ENCODE measurements around the gene CDS1.

DNA sequence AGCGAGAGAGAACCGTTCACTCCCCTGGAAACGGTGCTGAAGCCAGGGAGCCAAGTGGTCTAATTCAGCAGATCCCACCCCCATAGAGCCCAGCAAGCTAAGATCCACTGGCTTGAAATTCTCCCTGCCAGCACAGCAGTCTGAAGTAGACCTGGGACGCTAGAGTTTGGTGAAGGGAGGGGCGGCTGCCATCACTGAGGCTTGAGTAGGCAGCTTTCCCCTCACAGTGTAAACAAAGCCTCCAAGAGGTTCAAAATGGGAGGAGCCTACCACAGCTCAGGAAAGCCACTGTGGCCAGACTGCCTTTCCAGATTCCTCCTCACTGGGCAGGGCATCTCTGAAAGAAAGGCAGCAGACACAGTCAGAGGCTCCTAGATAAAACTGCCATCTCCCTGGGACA is 37.8 kb upstream of the CDS1 start:
- TF ChIP-seq POLR2AphosphoS5 (IDR thresholded peaks at IDR 0.05; ENCODE audit: low read length), result no peak
- TF ChIP-seq, protein P1, sequence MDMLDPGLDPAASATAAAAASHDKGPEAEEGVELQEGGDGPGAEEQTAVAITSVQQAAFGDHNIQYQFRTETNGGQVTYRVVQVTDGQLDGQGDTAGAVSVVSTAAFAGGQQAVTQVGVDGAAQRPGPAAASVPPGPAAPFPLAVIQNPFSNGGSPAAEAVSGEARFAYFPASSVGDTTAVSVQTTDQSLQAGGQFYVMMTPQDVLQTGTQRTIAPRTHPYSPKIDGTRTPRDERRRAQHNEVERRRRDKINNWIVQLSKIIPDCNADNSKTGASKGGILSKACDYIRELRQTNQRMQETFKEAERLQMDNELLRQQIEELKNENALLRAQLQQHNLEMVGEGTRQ (IDR thresholded peaks at IDR 0.05; ENCODE audit: borderline replicate concordance, low read depth, low read length), result no peak
- no peak for TF ChIP-seq JUNB (IDR thresholded peaks at IDR 0.05)
- TF ChIP-seq, protein P2, sequence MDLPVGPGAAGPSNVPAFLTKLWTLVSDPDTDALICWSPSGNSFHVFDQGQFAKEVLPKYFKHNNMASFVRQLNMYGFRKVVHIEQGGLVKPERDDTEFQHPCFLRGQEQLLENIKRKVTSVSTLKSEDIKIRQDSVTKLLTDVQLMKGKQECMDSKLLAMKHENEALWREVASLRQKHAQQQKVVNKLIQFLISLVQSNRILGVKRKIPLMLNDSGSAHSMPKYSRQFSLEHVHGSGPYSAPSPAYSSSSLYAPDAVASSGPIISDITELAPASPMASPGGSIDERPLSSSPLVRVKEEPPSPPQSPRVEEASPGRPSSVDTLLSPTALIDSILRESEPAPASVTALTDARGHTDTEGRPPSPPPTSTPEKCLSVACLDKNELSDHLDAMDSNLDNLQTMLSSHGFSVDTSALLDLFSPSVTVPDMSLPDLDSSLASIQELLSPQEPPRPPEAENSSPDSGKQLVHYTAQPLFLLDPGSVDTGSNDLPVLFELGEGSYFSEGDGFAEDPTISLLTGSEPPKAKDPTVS (IDR thresholded peaks at IDR 0.05; ENCODE audit: low read depth, low read length), result no peak
- TF ChIP-seq EP300 (IDR thresholded peaks at IDR 0.05; ENCODE audit: borderline replicate concordance in 1 of 2, control insufficient read depth in 1 of 2, low read depth in 2 of 2, low read length in 2 of 2), result no peak
- TF ChIP-seq ZZZ3 (IDR thresholded peaks at IDR 0.05; ENCODE audit: control insufficient read depth, insufficient read length, low read depth), result no peak
- TF ChIP-seq, protein P3, sequence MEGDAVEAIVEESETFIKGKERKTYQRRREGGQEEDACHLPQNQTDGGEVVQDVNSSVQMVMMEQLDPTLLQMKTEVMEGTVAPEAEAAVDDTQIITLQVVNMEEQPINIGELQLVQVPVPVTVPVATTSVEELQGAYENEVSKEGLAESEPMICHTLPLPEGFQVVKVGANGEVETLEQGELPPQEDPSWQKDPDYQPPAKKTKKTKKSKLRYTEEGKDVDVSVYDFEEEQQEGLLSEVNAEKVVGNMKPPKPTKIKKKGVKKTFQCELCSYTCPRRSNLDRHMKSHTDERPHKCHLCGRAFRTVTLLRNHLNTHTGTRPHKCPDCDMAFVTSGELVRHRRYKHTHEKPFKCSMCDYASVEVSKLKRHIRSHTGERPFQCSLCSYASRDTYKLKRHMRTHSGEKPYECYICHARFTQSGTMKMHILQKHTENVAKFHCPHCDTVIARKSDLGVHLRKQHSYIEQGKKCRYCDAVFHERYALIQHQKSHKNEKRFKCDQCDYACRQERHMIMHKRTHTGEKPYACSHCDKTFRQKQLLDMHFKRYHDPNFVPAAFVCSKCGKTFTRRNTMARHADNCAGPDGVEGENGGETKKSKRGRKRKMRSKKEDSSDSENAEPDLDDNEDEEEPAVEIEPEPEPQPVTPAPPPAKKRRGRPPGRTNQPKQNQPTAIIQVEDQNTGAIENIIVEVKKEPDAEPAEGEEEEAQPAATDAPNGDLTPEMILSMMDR (IDR thresholded peaks at IDR 0.05 in 2 of 3, conservative IDR thresholded peaks at IDR 0.05 in 1 of 3; ENCODE audit: control insufficient read depth in 2 of 3, extremely low read depth in 1 of 3, insufficient read depth in 1 of 3, low read depth in 3 of 3, low read length in 3 of 3), result no peak
- no peak for TF ChIP-seq RFX5 (IDR thresholded peaks at IDR 0.05; ENCODE audit: low read depth, low read length)
- no peak for TF ChIP-seq TAF1 (IDR thresholded peaks at IDR 0.05; ENCODE audit: borderline replicate concordance, low read depth, low read length)
- TF ChIP-seq SUZ12 (IDR thresholded peaks at IDR 0.05; ENCODE audit: unreplicated experiment), result no peak
- TF ChIP-seq MXI1 (IDR thresholded peaks at IDR 0.05; ENCODE audit: low read depth, low read length), result no peak
- TF ChIP-seq, protein P4, sequence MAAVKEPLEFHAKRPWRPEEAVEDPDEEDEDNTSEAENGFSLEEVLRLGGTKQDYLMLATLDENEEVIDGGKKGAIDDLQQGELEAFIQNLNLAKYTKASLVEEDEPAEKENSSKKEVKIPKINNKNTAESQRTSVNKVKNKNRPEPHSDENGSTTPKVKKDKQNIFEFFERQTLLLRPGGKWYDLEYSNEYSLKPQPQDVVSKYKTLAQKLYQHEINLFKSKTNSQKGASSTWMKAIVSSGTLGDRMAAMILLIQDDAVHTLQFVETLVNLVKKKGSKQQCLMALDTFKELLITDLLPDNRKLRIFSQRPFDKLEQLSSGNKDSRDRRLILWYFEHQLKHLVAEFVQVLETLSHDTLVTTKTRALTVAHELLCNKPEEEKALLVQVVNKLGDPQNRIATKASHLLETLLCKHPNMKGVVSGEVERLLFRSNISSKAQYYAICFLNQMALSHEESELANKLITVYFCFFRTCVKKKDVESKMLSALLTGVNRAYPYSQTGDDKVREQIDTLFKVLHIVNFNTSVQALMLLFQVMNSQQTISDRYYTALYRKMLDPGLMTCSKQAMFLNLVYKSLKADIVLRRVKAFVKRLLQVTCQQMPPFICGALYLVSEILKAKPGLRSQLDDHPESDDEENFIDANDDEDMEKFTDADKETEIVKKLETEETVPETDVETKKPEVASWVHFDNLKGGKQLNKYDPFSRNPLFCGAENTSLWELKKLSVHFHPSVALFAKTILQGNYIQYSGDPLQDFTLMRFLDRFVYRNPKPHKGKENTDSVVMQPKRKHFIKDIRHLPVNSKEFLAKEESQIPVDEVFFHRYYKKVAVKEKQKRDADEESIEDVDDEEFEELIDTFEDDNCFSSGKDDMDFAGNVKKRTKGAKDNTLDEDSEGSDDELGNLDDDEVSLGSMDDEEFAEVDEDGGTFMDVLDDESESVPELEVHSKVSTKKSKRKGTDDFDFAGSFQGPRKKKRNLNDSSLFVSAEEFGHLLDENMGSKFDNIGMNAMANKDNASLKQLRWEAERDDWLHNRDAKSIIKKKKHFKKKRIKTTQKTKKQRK (IDR thresholded peaks at IDR 0.05; ENCODE audit: low read depth, low read length), result no peak
